H1 (cell line): Measurements from ENCODE around the gene MYO1G. TPM values are rescaled to one million over a fixed set of nuclear protein-coding genes. Genes with fewer than 3 reads are reported as not detected.

Experiments used
- ATF2 ChIP-seq: IDR thresholded peaks from 2 replicates; pipeline ENCODE4 v1.6.1; 2012; ENCODE audit warnings: low read length, inconsistent platforms
- BACH1 ChIP-seq: IDR thresholded peaks from 2 replicates; pipeline ENCODE4 v1.6.1; 2012; ENCODE audit warnings: low read length, improper control_type of control experiment
- CHD7 ChIP-seq: fragments of 300-600 bp; sonication (generic); IDR thresholded peaks from 2 replicates; pipeline ENCODE4 v1.7.1; 2012; ENCODE audit warnings: low read length, moderate library complexity, mild to moderate bottlenecking, inconsistent platforms; ENCODE audit not compliant: insufficient replicate concordance
- E2F6 ChIP-seq: IDR thresholded peaks from 2 replicates; pipeline ENCODE4 v1.6.1; 2012; ENCODE audit warnings: inconsistent platforms
- JUND ChIP-seq: IDR thresholded peaks from 2 replicates; pipeline ENCODE4 v1.6.1; 2011; ENCODE audit warnings: mild to moderate bottlenecking, improper control_type of control experiment, low read length
- MAX ChIP-seq: IDR thresholded peaks from 2 replicates; pipeline ENCODE4 v1.6.1; 2012; ENCODE audit warnings: inconsistent platforms
- TAF7 ChIP-seq: optimal IDR thresholded peaks from 2 replicates; pipeline ENCODE3; 2011; ENCODE audit warnings: low read depth, mild to moderate bottlenecking, inconsistent platforms, low read length, moderate library complexity, borderline replicate concordance
- polyA plus RNA-seq, 7 experiments: library from polyadenylated mRNA; depleted of rRNA in 3 of 7; stranded (reverse) in 5 of 7; unstranded in 2 of 7; fragments of >200 nt in 5 of 7; fragments of 200-250 nt in 2 of 7; gene quantifications; 1 replicate in 5 of 7; 2 replicates in 1 of 7; 4 replicates in 1 of 7; pipeline versions ENCODE4 v1.2.1 to v1.2.3, GENCODE V29; 2011 to 2013; ENCODE audit warnings: missing spikeins in 2 of 7, mixed read lengths in 2 of 7
- total RNA-seq: library from RNA; stranded (reverse); fragmentation: NEBNext Ultra II Directional; extraction: Animal tissue kit (Norgen Biotek cat#: 25700); gene quantifications from 2 replicates; pipeline ENCODE4 v1.2.1, GENCODE V29; 2021

MYO1G gene
- total and polyA plus RNA-seq, 2 of the 8 experiments (the other 6 are each of a cell fraction or from before 2014, with no cell fraction given), result 0.08 to 0.19 TPM

GRCh38 chr7:45026013-45026412, 47.2 kb upstream of the MYO1G start (continued):
- TF ChIP-seq CHD7, result no peak
- TF ChIP-seq ATF2, result no peak
- TF ChIP-seq BACH1, result no peak
- no peak for TF ChIP-seq E2F6
- TF ChIP-seq MAX, result no peak
- TF ChIP-seq JUND, result no peak
- no peak for TF ChIP-seq TAF7
